GM13977 (cell line): ENCODE results near the gene NUDT9.
"Not testable (repeated sequence)": the region's sequence is repeated elsewhere in the genome, so short reads cannot be mapped to it uniquely, and the experiment has no call there.

ENCODE experiments used
- DNase-seq: peaks from one replicate; pipeline ENCODE4 v3.0.0; 2012; ENCODE audit warnings: low spot score
- CTCF ChIP-seq: IDR thresholded peaks from 2 replicates; pipeline ENCODE4 v1.5.1; 2012; ENCODE audit warnings: mild to moderate bottlenecking, control low read depth; ENCODE audit not compliant: insufficient read depth; ENCODE audit errors: extremely low read depth, missing control alignments
- in situ Hi-C: fragments of 300-500 bp; cut with MboI; formaldehyde crosslinking; loops from one replicate; pipeline ENCODE4 v1.12.0; 2022; ENCODE audit warnings: low sequenced_read_pairs, low pct_unique_long_range_greater_than_20kb, mixed read lengths, inconsistent platforms; ENCODE audit not compliant: unreplicated experiment

The NUDT9 gene

GRCh38 chr4:87410679-87411078, 11.7 kb upstream of the NUDT9 start:
- in situ Hi-C loops: no loop called here
- no peak for TF ChIP-seq CTCF
- no peak for DNase-seq

- no peak for DNase-seq
- TF ChIP-seq CTCF: no peak
- in situ Hi-C loops: no loop called here
Observed at GRCh38 chr4:87414816-87415215, 7.6 kb upstream of the NUDT9 start.

- DNase-seq: no peak
- TF ChIP-seq CTCF: no peak
- in situ Hi-C loops: no loop called here
Observed at GRCh38 chr4:87416965-87417364, 5.4 kb upstream of the NUDT9 start.

GRCh38 chr4:87418410-87418809, 4.0 kb upstream of the NUDT9 start:
- DNase-seq, in situ Hi-C loops: not testable (repeated sequence)

- no peak for TF ChIP-seq CTCF
- in situ Hi-C loops: no loop called here
- DNase-seq: no peak
Observed at GRCh38 chr4:87419578-87420249, 2.7 kb upstream of the NUDT9 start.

- DNase-seq: no peak
- in situ Hi-C loops: no loop called here
- TF ChIP-seq CTCF: no peak
Observed at GRCh38 chr4:87420276-87420830, 2.0 kb upstream of the NUDT9 start.

- in situ Hi-C loops: no loop called here
- DNase-seq: peak; percentile 16
- TF ChIP-seq CTCF: no peak
Observed at GRCh38 chr4:87423317-87424098, 1.1 kb downstream of the NUDT9 start.

- DNase-seq, in situ Hi-C loops: not testable (repeated sequence)
Observed at GRCh38 chr4:87424099-87424543, 1.7 kb downstream of the NUDT9 start.
